Measurements from ENCODE around the gene RBBP8. TPM values are rescaled to one million over a fixed set of nuclear protein-coding genes. Genes with fewer than 3 reads are reported as not detected.

RBBP8 gene
- total RNA-seq, 1 experiment from 2014 or later: 65.2 TPM

GRCh38 chr18:22987547-22988189 lies 54.5 kb downstream of the RBBP8 start:
- H3K4me1 Mint-ChIP-seq: no peaks in the 10 kb centered on the region
- Histone ChIP-seq H3K4me2 (ENCODE audit: insufficient read depth, insufficient read length, low read length) (no peak overlapping the region), H3K23me2 (ENCODE audit: insufficient read length, low read depth, low read length, poor library complexity, severe bottlenecking) (no peaks in the 10 kb centered on the region), H2BK12ac (ENCODE audit: insufficient read length, low read depth, low read length) (no peak overlapping the region), H3K79me1 (ENCODE audit: insufficient read depth, low read depth, low read length, poor library complexity, severe bottlenecking) (no peaks in the 10 kb centered on the region), H2BK120ac (ENCODE audit: low read depth, low read length, poor library complexity, severe bottlenecking) (no peak overlapping the region), H4K8ac (replicated peaks; ENCODE audit: insufficient read length, low read depth, low read length) (no peak overlapping the region), H3K9me3 (ENCODE audit: control insufficient read depth, low read depth, low read length) (no peaks in the 10 kb centered on the region), H3K18ac (ENCODE audit: insufficient read length, low read depth, low read length) (no peak overlapping the region), H2BK15ac (ENCODE audit: low read depth, low read length) (no peak overlapping the region), H3K4me1 (ENCODE audit: insufficient read depth, low read length) (no peaks in the 10 kb centered on the region), H3K9ac (ENCODE audit: extremely low read depth, insufficient read length, low read length) (no peak overlapping the region), H3T11ph (ENCODE audit: low read length) (no peak overlapping the region), H4K20me1 (ENCODE audit: control insufficient read depth, insufficient read depth, insufficient read length) (no peaks in the 10 kb centered on the region), H3K23ac (ENCODE audit: insufficient read length, low read depth, low read length) (no peak overlapping the region), H3K27ac (ENCODE audit: insufficient read length, low read depth, low read length) (no peak overlapping the region), H2BK5ac (ENCODE audit: insufficient read length, low read length) (no peak overlapping the region), H2AK5ac (ENCODE audit: insufficient read length, low read length) (no peak overlapping the region), H4K5ac (ENCODE audit: insufficient read length, low read depth, low read length) (no peak overlapping the region), H3K56ac (ENCODE audit: insufficient read length, low read depth, low read length) (no peak overlapping the region), H2BK20ac (ENCODE audit: low read depth, low read length, poor library complexity, severe bottlenecking) (no peak overlapping the region), H3K27me3 (ENCODE audit: insufficient read depth, low read length) (no peaks in the 10 kb centered on the region), H3K4ac (ENCODE audit: low read depth, low read length) (no peak overlapping the region), H3K79me2 (ENCODE audit: insufficient read depth, low read length) (no peaks in the 10 kb centered on the region), H3K14ac (ENCODE audit: insufficient read depth, low read length) (no peak overlapping the region), H2AFZ (ENCODE audit: low read length) (no peak overlapping the region), H4K91ac (ENCODE audit: insufficient read length, low read depth, low read length) (no peak overlapping the region)
- H3K4me3 Mint-ChIP-seq: no peak overlapping the region
- DNase-seq: no peak
- peaks cover 6 to 40% (median 22%) of the 10 kb centered on the region in 3 experiments; a peak in 5 of 7 replicates for H3K36me3 Mint-ChIP-seq (ENCODE audit: insufficient read depth in 1 of 3, low read depth in 3 of 3)
- no peak for TF ChIP-seq CTCF (conservative IDR thresholded peaks at IDR 0.05)
- no peaks in the 10 kb centered on the region for H3K27me3 Mint-ChIP-seq (ENCODE audit: low read depth)
- no peak overlapping the region for H3K27ac Mint-ChIP-seq
- no peaks in the 10 kb centered on the region for H3K9me3 Mint-ChIP-seq
- WGBS (ENCODE audit: extremely low coverage, insufficient read length, low lambda C conversion rate): no CpG with 5 or more reads among the region's 3 CpGs

Measured in H9 (cell line).